MM.1S (cell line): ENCODE results near the gene POC1B.

Source experiments
- DNase-seq: peaks from one replicate; pipeline ENCODE4 v3.0.0-alpha.2; 2015
- H2AFZ ChIP-seq: fragments of 300-600 bp; sonication (generic); 2 replicates; pipeline ENCODE4 v1.6.0; 2016; ENCODE audit warnings: antibody characterized with exemption, low read length
- H3F3A ChIP-seq: fragments of 300-600 bp; sonication (generic); 2 replicates; pipeline ENCODE4 v1.6.1; 2016; ENCODE audit warnings: mild to moderate bottlenecking, antibody characterized with exemption, low read length, moderate library complexity, mixed read lengths; ENCODE audit not compliant: insufficient read depth
- H3K27ac ChIP-seq: fragments of 300-600 bp; sonication (generic); 2 replicates; pipeline ENCODE4 v1.5.1; 2016; ENCODE audit warnings: mild to moderate bottlenecking, low read length
- H3K27me3 ChIP-seq: fragments of 300-600 bp; sonication (generic); replicated peaks from 2 replicates; pipeline ENCODE4 v1.6.0; 2016; ENCODE audit warnings: low read length; ENCODE audit not compliant: insufficient read depth
- H3K36me3 ChIP-seq: fragments of 300-600 bp; sonication (generic); replicated peaks from 2 replicates; pipeline ENCODE4 v1.6.1; 2016; ENCODE audit warnings: mild to moderate bottlenecking, low read length, mixed read lengths; ENCODE audit not compliant: insufficient read depth
- H3K4me1 ChIP-seq: fragments of 300-600 bp; sonication (generic); 2 replicates; pipeline ENCODE4 v1.6.1; 2016; ENCODE audit warnings: low read length, mixed read lengths
- H3K4me2 ChIP-seq: fragments of 300-600 bp; sonication (generic); 2 replicates; pipeline ENCODE4 v1.6.0; 2016; ENCODE audit warnings: low read depth, low read length
- H3K4me3 ChIP-seq: fragments of 300-600 bp; sonication (generic); 2 replicates; pipeline ENCODE4 v1.5.1; 2016; ENCODE audit warnings: low read length, mixed read lengths
- H3K79me2 ChIP-seq: fragments of 300-600 bp; sonication (generic); 2 replicates; pipeline ENCODE4 v1.6.1; 2016; ENCODE audit warnings: mixed run types, low read length, mixed read lengths
- H3K9ac ChIP-seq: fragments of 300-600 bp; sonication (generic); 2 replicates; pipeline ENCODE4 v1.6.1; 2016; ENCODE audit warnings: low read length, mixed read lengths
- H3K9me2 ChIP-seq: fragments of 300-600 bp; sonication (generic); replicated peaks from 2 replicates; pipeline ENCODE4 v1.6.1; 2016; ENCODE audit warnings: mild to moderate bottlenecking, low read length, mixed read lengths; ENCODE audit not compliant: insufficient read depth
- H3K9me3 ChIP-seq: fragments of 300-600 bp; sonication (generic); replicated peaks from 2 replicates; pipeline ENCODE4 v1.6.1; 2016; ENCODE audit warnings: mild to moderate bottlenecking, low read length, mixed read lengths; ENCODE audit not compliant: insufficient read depth
- H4K20me1 ChIP-seq: fragments of 300-600 bp; sonication (generic); 2 replicates; pipeline ENCODE4 v1.6.1; 2016; ENCODE audit warnings: mild to moderate bottlenecking, low read length, moderate library complexity, mixed read lengths; ENCODE audit not compliant: insufficient read depth
- CTCF ChIP-seq: fragments of 300-600 bp; sonication (generic); IDR thresholded peaks from 2 replicates; pipeline ENCODE4 v1.5.1; 2016; ENCODE audit warnings: antibody characterized with exemption, low read length, mixed read lengths
- EZH2 ChIP-seq: fragments of 300-600 bp; sonication (generic); optimal IDR thresholded peaks from 2 replicates; pipeline ENCODE3; 2017; ENCODE audit warnings: low read depth, mild to moderate bottlenecking, antibody characterized with exemption, low read length, mixed read lengths
- EZH2phosphoT487 ChIP-seq: fragments of 300-600 bp; sonication (generic); IDR thresholded peaks from 2 replicates; pipeline ENCODE4 v1.6.1; 2018; ENCODE audit warnings: antibody characterized with exemption, low read length

Gene POC1B

GRCh38 chr12:89521364-89522223 is 4.3 kb downstream of the POC1B start:
- Histone ChIP-seq H2AFZ (no peak overlapping the region), H3K27ac (no peak overlapping the region), H3K4me3 (peak overlapping the region; percentile 37), H3K9me2 (no peaks in the 10 kb centered on the region), H3K27me3 (no peaks in the 10 kb centered on the region), H3K36me3 (no peaks in the 10 kb centered on the region), H4K20me1 (no peaks in the 10 kb centered on the region), H3K4me2 (peak overlapping the region; percentile 71), H3K9me3 (no peaks in the 10 kb centered on the region), H3K79me2 (peaks cover 86% of the 10 kb centered on the region), H3F3A (peaks cover 6% of the 10 kb centered on the region; the same call in 1 of the 2 replicates), H3K4me1 (peaks cover 19% of the 10 kb centered on the region), H3K9ac (no peak overlapping the region; the same call in 1 of the 2 replicates)
- TF ChIP-seq EZH2phosphoT487 (no peak), CTCF (no peak)
- DNase-seq: peak; percentile 32

DNA sequence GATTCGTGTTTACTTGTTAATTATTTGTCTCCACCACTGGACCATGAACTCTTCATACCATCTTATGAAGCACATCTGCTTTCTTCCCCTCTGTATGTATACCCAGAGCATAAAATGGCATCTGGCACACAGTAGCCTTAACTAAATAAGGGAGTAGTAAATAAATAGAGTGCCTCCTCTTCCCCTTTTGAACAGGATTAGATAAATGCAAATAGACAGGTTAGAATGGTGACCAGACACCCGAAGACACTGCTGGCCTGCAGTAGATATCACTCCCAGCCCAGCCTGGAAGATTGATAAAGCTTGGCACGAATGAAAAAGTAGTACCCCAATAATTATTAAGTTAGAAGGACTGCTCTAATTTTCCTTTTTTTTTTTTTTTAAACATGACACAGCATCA is 8.1 kb downstream of the POC1B start:
- Histone ChIP-seq H3K36me3 (no peaks in the 10 kb centered on the region), H3K9me2 (no peaks in the 10 kb centered on the region), H3K9me3 (no peaks in the 10 kb centered on the region), H3K27ac (no peak overlapping the region), H3K9ac (no peak overlapping the region), H3F3A (no peaks in the 10 kb centered on the region), H3K4me2 (no peak overlapping the region), H3K4me1 (peaks cover 12% of the 10 kb centered on the region), H3K4me3 (no peak overlapping the region), H3K27me3 (no peaks in the 10 kb centered on the region), H3K79me2 (peaks cover 80% of the 10 kb centered on the region), H4K20me1 (no peaks in the 10 kb centered on the region), H2AFZ (no peak overlapping the region)
- no peak for DNase-seq
- no peak for TF ChIP-seq EZH2phosphoT487
- TF ChIP-seq EZH2: no peak
- TF ChIP-seq CTCF: no peak

GRCh38 chr12:89516633-89517032 is 9.2 kb downstream of the POC1B start:
- DNase-seq: no peak
- TF ChIP-seq EZH2phosphoT487 (no peak), CTCF (no peak), EZH2 (no peak)
- Histone ChIP-seq H3K27ac (no peak overlapping the region), H3K9me2 (no peaks in the 10 kb centered on the region), H3F3A (no peaks in the 10 kb centered on the region), H3K4me3 (no peak overlapping the region), H4K20me1 (no peaks in the 10 kb centered on the region), H3K4me1 (peaks cover 8% of the 10 kb centered on the region), H3K4me2 (no peak overlapping the region), H3K9me3 (no peaks in the 10 kb centered on the region), H3K9ac (no peak overlapping the region), H2AFZ (no peak overlapping the region), H3K36me3 (no peaks in the 10 kb centered on the region), H3K27me3 (no peaks in the 10 kb centered on the region), H3K79me2 (peaks cover 74% of the 10 kb centered on the region)
